HEK293T (cell line): ENCODE data around the gene MACROD2.

Experiments
- HDGF ChIP-seq: fragments of 450-650 bp; IDR thresholded peaks from 2 replicates; pipeline ENCODE4 v1.6.1; 2017; ENCODE audit warnings: antibody characterized with exemption, borderline replicate concordance
- NFRKB ChIP-seq: fragments of 450-650 bp; IDR thresholded peaks from 2 replicates; pipeline ENCODE4 v1.6.1; 2016; ENCODE audit warnings: mild to moderate bottlenecking, moderate library complexity
- SUZ12 ChIP-seq: fragments of 450-650 bp; IDR thresholded peaks from 2 replicates; pipeline ENCODE4 v1.6.1; 2016; ENCODE audit warnings: mild to moderate bottlenecking

- no peak for TF ChIP-seq HDGF
- no peak for TF ChIP-seq NFRKB
- no peak for TF ChIP-seq SUZ12
These were observed 427.6 kb downstream of the MACROD2 start for GRCh38 chr20:14422892-14423291.
